NOMO-1 treated with DMSO at 0.1 percent for 48 hours (cell line): ENCODE results near the gene SLCO2A1.

Experiments used
- DNase-seq: peaks from one replicate; lab custom pipeline; 2025; ENCODE audit not compliant: unreplicated experiment; lab: John Stamatoyannopoulos, UW

The SLCO2A1 gene

DNA sequence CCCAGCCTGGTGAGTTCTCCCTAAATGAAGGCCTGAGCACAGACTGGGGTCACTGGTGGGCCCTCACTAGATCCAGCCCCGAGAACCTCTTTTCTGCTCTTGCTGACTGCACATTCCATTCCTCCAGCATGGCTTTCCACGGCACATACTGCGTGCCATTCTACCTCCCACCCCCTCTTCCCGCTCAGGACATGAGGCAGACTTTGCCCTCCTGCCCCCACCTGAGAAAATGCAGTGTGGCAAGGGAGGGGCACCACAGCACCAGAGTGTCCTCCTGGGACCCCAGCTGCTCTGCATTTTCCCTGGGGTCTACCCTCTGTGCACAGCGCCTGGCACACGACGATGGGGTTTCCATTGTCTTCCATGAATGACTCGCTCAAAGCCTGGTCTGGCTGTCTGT is 6.1 kb upstream of the SLCO2A1 start:
- DNase-seq = no peak

DNA sequence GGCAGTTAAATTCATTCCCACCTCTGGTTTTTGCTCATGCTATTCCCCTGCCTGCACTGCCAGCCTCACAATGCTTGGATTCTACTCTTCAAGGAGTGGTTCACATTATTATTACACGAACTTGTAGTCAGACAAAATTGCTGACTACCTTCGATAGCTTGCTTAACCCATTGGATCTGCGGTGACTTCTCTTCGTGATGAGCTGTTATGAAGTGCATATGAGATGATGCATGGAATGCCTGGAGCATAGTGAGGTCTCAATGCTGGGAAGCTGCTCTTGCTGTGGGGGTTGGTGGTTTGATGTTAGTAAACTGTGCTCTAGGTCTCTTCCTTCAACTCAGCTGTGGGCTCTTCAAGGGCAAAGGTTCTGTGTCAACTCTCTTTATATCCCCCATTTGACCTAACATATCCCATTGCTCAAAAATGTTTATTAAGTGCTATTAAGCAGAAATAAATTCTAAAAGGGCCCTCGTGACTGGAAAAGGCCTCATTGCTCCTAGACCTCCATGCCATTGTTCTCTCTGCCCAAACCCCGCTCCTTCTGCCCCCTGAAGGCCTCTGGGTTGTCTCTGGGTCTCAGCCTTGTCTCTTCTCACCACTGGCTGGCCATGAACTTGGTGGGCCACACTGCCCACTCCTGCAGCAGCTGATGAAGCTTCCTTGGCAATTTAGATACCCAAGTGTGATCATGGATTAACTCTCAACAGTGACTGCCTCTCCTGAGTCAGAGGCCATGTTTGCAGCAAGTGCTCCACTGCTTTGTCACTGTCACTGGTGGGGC is 4.5 kb upstream of the SLCO2A1 start:
- DNase-seq = no peak

DNA sequence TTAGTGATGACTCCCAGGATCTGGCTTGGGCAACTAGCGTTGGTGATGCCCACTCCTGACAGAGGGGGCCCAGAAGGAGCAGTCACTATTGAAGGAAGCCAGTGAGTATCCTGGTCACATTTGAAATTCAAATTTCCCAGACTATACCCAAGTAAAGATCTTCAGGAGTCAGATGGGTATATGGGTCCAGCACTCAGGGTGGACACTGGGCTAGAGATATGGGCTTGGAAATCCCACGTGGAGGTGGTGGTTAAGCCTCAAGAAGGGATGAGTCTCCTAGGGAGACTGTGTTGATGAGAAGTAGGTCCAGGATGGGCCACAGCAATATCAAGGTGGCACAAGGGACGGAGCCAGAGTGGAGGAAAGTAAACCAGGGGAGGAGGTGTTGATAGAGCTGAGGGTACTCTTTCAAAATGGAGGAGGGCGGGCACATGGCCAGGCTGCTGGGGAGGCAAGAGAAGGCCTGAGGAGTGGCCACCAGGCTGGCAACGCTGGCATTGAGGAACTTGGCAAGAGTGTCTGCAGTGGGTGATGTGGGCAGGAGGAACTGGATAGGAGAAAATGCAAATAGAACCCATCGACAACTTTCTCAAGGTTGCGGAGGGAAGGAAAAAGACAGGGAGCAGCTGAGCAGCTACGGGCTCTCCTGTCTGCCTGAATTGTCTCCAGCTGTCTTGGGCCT is 3.7 kb upstream of the SLCO2A1 start:
- DNase-seq = no peak

DNA sequence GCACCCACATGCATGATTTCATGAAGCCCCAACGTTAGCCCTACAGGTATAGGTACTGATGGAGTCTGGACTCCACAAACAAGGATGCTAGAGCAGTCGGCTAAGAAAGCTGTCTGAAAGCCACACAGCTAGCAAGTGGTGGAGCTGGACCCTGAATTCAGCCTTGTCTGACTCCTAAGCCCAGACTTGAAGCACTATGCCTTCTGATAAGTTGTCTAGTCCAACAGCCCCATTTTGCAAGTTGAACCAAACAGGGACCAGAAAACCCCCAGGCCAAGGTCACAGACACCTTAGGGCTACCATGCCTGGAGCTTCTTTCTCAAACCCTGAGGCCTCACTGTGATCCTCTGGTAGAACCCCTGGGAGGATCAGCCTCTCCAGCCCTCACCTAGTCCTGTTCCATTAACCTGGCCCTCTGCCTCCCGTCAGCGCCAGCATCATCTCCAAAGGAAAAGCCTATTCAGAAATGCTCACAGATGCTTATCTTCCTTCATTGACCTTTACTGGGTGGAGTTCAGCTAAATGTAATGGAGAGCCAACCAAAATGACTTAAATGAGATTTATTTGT is 1.7 kb upstream of the SLCO2A1 start:
- no peak for DNase-seq

DNA sequence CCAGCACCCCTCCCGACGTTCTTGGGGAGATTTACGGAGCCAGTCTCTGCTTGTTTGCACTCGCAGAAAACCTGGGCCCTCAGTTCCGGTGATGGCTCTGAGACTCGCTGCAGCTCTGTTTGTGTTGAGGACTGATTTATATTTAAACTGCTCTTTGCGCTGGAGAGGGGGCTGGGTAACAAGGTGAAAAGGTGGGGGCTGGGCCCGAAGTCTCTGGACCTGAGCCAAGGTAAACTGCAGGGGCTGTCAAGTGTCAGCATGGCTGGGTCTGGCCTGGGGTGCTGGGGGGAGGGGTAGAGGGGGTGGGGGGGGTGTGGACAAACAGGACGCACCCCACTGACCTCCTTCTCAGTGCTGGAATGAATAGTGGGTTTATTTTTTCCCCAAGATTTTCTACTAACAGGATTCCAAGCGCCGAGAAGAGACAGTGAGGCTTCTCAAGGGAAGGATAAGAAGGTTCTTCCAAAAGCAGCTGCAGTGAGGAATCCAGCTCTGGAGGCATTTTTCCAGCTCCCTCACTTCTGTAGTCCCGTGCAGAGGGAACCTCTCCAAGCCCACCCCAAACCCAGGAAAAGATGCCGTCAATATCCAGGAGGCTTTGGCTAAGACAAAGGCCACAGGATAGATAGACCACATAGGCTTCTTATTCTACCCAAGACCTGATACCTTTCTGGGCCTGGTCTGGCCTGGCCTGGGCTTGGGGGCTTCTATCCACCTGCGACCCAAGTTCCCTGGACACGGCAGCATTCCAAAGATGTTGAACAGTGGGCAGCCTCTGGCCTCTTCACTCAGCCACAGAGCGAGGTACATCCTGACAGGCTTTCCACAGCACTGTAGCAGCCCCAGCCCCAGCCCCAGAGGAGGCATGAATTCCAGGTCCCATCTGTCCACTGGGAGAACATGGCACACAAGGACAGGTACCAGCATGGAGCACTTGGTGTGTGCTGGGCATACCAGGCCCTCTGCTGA is 938 bp upstream of the SLCO2A1 start:
- no peak for DNase-seq

DNA sequence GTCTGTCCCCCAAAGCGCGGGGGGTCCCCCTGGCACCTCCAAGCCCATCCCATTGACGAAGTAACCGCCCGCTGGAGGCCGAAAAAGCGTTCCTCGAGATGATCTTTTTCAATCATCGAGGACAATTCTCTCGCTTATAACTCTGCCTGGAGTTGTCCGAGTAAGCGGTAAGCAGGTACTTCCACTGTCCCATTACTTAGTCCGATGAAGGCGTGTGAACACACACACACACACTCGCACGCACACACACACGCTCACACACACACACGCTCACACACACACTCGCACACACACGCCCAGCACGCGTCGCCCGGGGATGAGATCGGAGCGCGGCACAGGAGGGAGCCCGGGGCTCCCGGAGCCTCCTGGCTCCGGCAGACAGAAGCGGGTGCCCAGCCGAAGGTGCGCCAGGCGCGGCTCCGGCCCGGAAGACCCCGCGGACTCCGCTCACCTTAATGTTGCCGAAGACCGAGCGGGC is 430 bp downstream of the SLCO2A1 start:
- DNase-seq = no peak

DNA sequence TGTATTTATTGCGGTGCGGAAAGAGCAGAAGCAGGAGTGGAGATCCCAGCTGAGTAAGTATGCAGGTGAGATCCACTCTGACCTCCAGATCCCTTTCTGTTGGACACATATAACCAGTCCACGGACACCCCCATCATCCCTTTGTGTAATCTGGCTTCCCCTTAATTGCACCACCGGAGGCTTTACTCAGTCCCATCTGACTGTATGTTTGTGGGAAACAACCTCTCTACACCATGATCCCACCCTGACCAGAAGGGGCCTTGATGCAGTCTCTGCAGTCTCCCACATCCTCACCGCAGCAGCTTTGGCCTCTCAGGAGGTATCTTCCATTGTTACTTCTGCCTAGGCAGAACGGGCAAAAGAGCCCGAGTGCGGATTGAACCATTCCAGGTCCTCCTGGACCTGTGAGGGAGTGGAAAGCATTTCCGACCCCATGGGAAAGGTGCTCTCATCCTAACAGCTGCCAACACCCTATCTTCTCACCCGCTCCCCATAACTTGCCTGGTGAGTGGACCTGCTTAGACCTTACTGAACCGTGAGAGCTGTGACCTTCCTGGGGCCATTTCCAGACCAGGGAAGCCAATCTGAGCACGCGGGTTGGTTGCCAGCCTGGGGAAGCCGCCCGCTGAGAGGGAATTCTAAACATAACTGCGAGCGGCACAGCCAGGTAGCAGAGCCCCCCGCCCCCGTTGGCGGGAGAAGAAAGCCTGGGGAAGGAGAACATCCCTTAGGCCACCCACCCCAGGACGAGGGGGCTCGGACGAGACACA is 1.1 kb downstream of the SLCO2A1 start:
- DNase-seq = no peak

DNA sequence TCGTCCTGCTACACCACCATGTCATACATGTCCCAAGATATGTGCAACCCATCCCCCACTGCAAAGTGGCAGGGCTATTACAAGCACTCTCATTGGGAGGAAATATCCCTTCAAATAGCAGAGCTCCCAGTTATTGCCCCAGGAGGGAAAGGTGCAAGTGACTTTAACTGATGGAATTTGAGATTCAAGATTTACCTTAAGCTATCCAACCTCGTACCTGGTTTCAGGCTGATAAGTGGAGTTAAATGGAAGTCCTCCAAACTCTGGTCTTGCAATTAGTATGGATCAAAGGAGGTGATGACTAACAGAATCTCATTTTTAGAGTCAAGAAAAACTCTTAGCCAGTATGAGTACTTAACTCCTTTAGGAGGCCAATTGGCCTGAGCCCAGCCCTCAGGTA is 2.1 kb downstream of the SLCO2A1 start:
- no peak for DNase-seq

DNA sequence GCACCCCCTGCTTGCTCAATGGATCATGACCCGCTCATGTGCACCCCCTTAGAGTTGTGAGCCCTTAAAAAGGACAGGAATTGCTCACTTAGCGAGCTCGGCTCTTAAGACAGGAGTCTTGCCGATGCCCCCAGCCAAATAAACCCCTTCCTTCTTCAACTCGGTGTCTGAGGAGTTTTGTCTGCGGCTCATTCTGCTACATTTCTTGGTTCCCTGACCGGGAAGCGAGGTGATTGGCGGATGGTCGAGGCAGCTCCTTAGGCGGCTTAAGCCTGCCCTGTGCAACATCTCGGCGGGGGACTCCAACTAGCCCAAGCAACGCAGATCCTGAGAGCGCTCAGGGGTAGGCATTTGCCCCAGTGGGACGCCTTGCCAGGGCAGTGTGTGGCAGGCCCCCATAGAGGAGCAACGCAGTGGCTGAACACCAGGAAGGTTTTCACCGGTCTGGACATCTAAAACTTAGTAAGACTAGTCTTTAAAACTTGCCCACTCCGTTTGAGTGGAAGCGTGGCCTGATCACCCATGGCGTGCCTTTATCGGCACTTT is 9.5 kb downstream of the SLCO2A1 start:
- no peak for DNase-seq

DNA sequence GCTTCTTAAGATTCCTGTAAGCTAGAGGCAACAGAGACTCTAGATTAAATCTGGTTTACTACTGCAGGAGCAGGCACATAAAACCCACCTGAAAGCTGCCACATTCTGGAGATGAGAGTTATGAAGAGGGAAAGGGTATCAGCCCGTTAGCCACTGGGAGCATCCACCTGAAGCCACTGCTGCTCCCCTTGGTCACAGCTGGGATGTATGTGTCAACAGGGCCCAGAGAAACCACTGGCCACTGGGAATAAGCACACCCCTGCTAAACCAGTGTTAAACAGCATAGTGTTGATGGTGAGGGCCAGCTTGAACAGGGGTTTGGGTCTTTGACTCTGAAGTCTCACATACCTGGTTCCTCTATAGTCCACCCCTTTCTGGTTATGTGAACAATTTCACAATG is 10.9 kb downstream of the SLCO2A1 start:
- DNase-seq = no peak

DNA sequence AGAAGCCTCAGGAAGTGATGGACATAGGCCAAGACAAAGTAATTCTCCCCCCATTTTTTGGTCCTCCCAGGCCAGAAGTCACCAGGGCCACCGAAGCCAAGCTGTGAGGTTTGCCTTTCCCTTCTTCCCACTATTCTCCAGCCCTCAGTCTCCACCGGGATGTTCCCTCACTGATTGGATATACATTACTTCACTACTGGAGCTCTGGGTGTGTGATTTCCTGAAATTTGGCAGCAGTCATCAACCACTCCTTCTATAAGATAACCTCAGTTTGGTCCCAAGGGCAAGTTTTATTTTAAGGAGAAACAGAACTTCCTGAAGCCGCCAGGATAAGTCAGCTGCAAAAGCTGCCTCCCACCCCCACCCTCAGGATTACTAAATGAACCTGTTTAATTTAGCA is 11.3 kb downstream of the SLCO2A1 start:
- DNase-seq = no peak

DNA sequence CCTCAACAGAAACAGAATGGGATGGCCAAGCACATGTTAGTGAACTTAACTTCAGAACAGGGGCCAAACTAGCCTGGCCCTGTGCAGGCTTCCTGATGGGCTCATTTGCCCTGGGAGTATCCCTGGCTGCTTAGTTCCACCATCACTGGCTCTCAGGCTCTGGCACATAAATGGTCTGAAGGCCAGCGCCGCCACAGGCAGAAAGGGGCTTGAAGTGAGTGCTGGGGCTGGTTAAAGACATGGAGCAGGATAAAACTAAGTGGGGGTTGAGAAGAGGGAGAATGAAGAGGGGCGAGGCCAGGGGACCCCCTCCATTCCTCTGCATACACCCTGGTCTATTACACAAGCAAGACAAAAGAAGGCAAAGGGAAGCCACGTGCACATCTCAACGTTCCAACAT is 12.2 kb downstream of the SLCO2A1 start:
- DNase-seq = no peak

DNA sequence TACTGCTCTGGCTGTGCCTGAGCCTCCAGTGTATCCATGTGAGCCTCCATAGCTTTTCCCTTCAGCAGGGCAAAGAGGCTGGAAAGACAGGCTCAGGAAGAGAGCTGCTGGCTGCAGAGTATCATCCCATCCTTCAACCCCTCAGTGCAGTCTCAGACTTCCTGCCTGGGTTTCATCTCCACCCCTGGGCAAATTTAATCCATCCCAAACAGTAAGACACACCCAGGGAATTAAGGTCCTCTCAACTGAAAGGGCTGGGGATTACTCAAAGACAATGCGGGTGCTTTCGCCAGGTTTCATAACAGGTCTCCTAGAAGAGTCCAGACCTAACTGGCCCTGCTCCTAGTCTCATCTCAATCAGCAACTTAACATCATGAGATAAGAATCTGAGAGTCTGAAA is 15.5 kb downstream of the SLCO2A1 start:
- DNase-seq = no peak

DNA sequence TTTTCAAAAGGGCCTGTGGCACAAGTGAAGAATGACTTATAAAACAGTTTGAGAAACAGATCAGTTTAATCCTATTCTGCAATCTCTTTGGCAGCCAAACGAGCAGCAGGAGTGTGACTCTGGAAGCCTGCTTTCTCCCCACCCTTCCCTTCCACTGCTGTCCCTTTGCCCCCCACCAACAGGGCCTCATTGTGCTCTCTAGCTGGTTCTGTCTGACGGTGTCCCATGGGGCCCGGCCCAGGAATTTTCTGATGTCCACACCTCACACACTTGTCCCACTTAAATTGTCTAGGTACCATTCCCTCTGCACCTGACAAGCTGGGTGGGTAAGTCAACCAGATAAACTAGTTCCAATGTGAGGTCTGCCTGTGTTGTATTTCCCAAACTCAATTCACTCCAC is 16.4 kb downstream of the SLCO2A1 start:
- no peak for DNase-seq

DNA sequence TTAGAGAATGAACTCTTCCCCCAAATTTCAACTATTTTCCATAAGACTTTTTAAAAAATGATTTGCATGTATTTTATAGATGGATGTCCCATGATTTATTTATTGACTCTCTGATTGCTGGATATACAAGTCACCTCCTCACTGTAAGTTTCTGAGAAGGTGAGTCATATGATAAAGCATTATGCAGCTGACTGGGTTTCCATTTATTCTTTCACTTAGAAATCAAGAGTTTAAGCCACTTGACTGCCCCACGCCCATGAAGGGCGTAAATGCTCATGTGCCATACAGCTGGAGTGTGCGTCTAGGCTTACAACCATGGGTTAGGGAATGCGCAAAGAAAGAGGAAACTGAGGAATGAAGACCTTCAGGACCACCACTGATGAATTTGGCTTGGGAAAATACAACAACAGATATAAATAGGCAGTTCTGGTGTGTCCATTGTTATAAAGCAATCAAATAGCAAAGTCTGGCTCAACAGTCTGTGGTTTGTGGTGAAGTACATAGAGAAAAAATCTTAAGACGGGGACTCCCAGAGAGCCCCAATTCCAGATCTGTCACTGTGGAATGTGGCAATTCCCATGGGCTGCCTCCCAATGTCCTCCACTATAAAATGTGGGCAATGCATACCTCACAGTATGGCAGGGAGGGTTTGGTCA is 20.3 kb downstream of the SLCO2A1 start:
- no peak for DNase-seq

DNA sequence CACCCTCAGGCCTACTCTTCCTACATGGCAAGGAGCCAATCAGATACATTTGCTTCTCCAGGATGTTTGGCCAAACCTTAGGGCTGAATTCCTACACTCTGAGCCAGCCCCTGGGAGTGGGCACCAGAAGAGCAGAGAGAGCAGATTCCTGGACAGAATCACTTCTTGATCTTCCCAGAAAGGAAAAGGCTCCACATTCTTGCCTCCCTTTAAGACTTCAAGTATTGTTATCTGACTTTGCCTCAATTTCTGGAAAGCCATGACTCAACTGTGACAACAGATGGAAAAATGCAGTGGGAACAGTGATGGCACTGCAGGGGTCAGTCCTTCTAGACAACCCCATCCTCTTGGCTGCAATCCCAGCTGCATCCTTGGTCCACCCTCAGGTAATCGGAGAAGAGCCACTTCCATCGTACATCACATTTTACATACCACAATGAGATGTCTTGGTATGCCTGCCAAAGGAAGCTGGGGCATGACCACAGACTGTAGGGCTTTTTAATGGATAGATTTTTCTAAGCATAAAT is 21.0 kb downstream of the SLCO2A1 start:
- no peak for DNase-seq

DNA sequence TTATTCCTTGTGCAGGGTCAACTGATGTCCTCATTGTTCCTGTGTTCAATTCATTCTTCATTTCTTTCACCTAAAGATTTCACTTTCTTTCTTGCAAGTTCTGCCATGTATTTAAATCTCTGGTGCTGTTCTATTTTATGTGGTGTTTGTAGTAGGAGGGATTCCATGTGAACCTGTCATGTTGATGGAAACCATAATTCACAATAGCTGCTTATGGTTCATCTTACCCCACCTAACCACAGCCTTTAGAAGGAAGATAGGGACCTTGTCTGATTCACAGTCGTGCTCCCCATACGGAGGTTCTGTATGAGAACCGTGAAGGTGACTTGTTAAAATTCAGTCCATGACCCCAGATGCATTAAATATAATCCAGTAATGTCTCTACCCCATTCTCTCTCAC is 21.9 kb downstream of the SLCO2A1 start:
- DNase-seq = no peak

DNA sequence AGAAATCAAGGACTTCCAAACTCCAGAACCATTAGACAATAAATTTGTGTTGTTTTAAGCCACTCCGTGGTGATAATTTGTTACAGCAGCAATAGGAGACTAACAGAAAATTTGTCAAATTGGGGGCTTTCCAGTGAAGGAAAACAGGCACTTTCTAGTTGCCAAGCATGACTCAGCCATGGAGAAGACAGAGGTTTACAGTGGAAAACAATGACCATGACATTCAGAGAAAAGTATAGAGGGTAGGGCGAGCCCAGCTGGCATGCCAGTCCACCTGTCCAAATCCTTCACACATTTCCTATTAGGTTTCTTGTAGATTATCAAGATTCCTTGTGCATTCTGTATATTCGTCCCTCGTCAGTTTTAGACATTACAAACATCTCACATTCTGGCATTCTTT is 24.9 kb downstream of the SLCO2A1 start:
- DNase-seq = no peak

DNA sequence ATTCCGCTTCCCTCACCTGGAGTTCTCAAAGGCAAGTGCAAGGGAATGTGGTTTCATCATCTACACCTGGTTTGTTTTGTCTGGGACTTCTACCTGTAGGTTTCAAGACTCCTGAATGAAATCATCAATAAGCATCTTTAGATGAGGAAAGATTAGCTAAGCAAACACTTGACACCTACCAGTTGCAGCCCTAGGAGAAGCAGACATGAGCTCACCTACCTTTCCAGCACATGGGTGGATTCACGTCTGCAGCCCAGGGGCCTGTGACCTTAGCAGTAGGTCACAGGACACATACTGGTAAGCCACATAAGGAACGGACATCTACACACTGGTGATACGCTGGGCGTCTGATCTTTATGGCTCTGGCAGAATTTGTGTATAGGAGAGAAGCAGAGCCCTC is 26.7 kb downstream of the SLCO2A1 start:
- no peak for DNase-seq
